RCC 7860 (cell line): ENCODE results near the gene CAMKK2.
"Not testable (repeated sequence)": the region's sequence is repeated elsewhere in the genome, so short reads cannot be mapped to it uniquely, and the experiment has no call there.

ENCODE experiments used
- DNase-seq: peaks from one replicate; pipeline ENCODE4 v3.0.0-alpha.2; 2015; ENCODE audit warnings: low spot score
- FAIRE-seq: peaks from 2 replicates; lab custom pipeline; 2012; peaks lifted over from hg19 to GRCh38; lab: Jason Lieb, UNC

The CAMKK2 gene

DNA sequence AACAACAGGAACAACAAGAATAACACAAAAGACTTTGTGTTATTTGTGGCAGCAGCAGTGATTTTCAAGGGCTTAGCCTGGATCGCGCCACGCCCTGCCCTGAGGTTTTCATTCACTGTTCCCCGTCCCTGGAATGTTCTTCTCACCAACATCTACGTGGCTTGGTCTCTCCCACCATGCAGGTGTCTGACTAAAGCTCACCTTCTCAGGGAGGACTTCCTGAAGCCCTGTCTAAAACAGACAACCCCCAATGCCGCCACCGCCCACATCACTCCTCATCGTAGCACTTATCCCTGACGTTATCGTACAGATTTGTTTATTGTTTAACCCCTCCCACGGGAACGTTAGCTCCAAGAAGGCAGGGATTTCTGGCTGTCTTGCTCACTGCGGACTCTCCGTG is 46.1 kb downstream of the CAMKK2 start:
- DNase-seq, result no peak
- FAIRE-seq, result no peak

DNA sequence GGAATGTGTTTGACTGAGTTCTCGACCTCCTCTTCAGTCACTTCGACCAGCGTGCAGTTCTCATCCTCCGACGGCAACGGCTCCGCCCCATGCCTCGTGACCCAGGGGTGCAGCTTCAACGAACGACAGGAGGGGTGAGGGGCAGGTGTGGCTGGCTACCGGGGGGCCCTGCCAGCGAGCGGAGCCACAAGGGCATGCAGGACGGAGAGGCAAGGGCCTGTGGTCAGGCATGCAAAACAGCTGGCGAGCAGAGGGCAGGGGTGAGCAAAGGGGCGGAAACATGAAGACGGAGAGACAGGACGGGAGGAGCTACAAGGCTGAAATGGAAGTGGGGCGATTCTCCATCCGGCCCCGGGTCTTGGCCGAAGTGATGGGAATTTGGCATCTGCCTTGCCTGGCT is 47.9 kb downstream of the CAMKK2 start:
- FAIRE-seq, result no peak
- DNase-seq, result no peak

DNA sequence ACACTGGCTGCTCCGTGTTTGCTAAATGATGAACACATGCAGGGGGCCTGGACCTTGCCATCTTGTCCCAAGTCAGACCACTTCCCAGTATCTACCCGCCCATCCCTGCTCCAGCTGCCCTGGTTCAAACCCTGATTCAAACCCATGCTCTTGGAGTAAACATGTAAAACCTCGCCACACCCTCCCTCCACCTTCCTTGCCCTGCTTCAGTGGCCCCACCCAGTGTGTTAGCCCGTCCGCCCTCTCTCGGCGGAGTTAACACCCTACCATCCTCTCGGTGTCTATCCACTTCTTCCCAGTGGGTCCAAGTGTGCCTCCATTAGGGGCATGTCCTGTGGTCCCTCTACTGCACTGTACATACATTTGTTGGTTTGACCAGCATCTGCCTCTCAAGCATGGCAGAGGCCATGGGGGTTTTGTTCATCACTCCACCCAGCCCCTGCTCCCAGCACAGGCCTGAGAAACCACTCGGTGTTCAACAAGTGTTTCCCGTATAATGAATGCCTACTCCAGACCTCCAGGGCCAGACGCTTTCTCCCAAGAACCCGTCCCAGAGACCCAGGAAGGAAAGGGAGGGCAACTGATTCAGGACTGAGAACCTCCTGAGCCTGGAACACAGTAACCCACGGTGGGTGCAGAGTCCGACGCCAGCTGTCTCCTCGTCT is 49.5 kb downstream of the CAMKK2 start:
- no peak for FAIRE-seq
- no peak for DNase-seq

- FAIRE-seq, result no peak
- DNase-seq, result no peak
These were observed 50.6 kb downstream of the CAMKK2 start for GRCh38 chr12:121245951-121246350.

DNA sequence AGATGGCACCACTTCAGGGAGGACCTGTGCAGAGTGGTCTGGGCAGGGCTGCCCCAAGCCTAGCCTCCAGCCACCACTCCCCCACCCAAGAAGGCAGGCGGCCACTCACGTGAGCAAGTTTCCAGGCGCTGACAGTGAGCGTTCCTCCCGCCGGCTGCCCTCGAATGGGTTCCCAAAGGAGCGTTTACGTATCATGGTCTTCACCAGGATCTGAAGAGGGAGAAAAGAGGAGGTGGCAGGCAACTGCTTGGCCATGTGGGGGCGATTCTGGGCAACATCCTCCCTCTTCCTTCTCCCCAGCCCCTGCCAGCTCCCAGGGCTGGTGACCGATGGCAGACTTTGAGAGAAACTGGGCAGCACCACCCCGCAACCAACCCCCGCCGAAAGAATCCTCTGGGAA is 51.5 kb downstream of the CAMKK2 start:
- DNase-seq (no peak), FAIRE-seq (no peak)

DNA sequence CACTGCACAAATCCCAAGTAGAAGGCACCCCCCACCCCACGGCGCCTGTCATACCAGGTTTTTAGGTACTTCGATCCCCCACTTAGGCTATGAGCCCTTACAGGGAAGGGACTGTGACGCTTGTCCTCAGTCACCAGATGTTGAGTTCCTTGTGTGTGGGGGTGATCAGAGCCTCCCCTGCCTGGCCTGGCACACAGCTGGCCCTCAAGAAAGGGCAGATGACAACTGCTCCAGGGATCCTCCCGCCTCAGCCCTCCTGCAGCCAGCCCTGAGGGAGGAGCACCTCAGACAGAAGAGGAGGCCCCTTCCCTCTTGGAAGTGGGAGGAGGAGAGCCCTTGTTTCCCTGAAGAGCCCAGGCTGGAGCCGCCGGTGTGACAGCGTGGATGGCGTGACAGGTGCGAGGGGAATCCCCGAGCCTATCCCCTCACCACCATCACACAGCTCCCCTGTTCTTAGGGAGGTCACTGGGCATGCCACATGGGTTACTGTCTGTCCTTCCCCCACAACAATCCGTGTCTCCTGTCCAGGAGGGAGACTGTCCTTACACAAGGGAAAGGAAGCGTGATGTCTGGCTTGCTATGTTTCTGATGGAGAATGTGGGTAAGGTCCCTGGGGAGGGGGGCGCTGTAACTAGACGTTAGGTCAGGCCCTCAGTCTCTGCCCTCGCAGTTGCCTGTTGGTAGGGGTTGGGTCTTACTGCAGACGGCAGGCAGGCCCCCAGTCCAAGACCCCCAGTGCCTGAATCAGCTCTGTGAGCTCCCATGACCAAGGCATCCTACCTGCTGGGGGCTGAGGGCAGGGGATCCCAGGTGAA is 55.1 kb downstream of the CAMKK2 start:
- no peak for DNase-seq
- FAIRE-seq, result no peak

GRCh38 chr12:121240484-121241101 is 55.9 kb downstream of the CAMKK2 start:
- FAIRE-seq, result no peak
- no peak for DNase-seq

GRCh38 chr12:121240062-121240420 is 56.5 kb downstream of the CAMKK2 start:
- FAIRE-seq, result no peak
- no peak for DNase-seq

DNA sequence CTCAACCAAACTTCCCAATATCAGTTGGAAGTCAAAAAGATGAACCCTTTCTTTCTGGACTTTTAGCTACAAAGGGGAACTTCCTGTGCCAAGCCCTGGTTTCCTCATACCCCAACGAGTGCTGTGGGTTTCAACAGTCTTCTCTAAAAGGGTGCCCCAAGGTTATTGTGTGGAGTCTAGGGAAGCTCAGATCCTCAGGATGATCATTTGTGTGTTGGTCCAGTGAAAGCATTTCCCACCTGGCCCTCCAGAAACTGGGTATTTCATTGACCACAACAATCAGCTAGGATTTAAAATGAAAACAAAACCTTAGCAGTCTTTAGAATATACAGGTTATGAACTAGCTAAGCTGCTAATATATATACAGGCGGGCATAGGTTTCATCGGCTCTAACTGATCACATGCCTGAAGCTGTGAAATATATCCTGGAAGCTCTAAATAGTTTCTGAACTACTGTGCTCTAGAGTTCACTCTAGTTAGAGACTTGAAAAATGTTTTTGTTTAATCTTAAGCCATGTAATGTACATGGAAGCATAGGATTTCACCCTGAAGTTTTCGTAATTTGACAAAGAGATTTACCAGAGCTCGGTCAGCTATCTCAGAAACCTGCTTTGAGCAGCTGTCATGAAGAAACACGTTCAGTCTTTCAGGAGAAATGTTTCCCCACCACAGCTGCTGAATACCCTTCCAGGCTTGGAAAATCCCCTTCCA is 57.0 kb downstream of the CAMKK2 start:
- no peak for FAIRE-seq
- no peak for DNase-seq

DNA sequence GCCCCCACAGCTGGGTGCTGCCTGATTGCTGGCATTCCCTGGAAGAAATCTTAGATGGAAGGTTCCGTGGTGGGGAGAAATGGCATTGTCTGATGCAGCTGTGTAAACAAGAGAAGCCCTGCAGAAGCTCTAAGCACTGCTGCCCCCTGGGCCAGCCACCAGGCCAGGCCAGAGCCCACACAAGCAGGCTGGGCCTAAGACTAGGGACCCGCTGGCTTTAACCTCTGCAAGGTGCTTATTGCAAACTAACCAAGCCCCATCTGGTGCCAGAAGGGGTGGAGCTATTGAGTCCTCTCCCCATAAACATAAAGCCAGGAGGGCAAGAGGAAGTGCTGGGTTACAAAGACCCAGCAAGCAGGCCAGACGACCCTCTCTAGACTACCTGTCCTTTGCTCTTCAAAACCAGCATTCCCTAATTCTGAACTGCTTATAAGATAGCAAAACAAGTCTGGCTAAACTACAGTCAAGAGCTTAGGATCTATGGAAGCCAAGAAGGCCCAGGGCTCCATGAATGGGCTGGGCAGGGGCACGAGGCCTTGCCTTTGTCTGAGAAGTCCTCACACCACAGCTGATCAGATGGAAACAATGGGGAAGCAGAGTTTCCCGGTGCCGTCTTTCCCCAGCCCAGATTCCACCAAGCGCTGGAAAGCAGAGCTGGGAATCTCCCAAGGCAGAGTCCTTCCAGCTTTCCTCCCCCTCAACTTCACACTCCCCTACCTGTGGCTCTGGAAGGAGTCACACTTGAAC is 57.7 kb downstream of the CAMKK2 start:
- FAIRE-seq, result no peak
- no peak for DNase-seq

DNA sequence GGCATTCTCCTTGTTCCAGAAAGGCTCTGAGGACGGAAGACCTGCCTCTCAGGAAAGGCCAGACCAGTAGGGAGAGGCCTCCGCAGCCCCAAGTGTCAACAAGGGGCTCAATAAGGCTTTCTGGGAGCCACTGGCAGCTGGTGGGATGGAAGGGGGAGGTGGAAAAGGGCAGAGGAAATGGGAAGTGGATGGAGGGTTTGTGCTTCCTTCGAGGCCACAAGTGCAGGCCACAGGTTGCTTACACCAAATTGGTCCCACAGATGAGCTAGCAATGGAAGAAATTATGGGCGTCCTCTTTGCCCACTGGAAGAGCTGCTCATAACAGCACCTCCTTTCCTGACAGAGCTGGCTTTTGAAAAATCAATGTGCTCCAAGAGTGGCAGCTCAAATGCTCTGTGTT is 58.4 kb downstream of the CAMKK2 start:
- FAIRE-seq, result no peak
- no peak for DNase-seq

DNA sequence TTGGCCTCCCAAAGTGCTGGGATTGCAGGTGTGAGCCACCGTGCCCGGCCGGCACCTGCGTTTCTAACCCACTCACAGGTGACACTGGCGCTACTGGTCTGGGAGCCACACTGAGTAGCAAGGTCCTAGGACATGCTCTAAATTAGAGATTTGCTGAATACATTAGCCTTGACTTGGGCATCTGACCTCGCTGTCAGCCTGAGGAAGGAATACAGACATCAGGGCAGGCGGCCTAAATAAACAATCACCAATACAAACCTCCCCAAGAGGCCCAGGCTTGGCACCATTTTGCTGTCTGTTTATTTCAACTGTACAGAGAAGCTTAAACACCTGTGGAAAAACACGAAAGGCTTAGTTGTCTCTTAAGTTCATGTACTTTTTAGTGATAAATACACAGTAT is 59.1 kb downstream of the CAMKK2 start:
- DNase-seq, result no peak
- FAIRE-seq, result no peak

GRCh38 chr12:121236776-121237175 is 59.7 kb downstream of the CAMKK2 start:
- DNase-seq (no peak), FAIRE-seq (no peak)

- no peak for DNase-seq
- FAIRE-seq, result no peak
These were observed 62.9 kb downstream of the CAMKK2 start for GRCh38 chr12:121233628-121234020.

DNA sequence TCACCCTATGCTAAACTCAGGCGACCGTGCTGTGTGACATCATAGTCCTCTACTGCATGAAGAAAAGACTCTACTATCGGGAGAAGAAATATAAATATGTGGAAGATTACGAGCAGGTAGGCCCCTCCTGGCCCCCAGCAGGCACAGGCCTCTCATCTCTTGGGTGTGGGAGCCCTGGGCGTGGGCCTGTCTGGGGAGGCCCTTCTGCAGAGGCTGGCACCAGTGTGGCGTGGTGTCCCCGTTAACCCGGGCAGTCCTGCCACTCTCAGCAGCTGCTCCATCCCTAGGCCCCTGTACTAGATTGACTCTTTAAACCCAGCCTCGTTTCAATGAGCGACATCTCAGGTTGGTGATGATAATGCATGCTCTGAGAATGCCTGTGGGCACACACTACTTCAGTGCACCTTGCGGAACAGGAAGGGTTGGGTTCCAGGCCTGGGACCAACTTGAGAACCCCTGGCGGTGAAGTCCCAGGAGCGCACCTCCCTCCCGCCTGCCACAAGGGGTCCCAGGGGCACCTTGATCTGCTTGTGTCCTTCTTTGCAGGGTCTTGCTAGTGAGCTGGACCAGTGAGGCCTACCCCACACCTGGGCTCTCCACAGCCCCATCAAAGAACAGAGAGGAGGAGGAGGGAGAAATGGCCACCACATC is 63.4 kb downstream of the CAMKK2 start:
- DNase-seq (no peak), FAIRE-seq (no peak)

- no peak for DNase-seq
- FAIRE-seq, result no peak
These were observed 64.3 kb downstream of the CAMKK2 start for GRCh38 chr12:121232163-121232562.

DNA sequence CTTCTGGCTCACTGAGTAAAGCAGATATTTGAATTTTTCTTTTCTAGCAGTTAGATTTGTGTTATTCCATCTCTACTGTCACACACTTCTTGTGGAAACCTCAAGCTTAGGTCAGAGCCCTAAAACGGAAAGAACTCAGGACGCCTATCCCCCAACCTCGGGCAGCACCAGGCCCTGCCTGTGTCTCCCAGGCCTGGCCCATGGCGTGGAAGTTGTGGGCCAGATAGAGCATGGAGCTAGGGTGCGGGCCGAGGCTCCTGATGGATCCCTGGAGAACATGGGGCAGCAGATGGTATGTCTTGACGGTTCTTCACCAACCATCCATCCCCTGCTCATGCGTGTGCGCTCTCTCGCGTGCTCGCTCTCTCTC is 66.0 kb downstream of the CAMKK2 start:
- FAIRE-seq (no peak), DNase-seq (no peak)

GRCh38 chr12:121229826-121230537 is 66.5 kb downstream of the CAMKK2 start:
- FAIRE-seq, result not testable (repeated sequence)
- peak; percentile 45 for DNase-seq

GRCh38 chr12:121228919-121229665 is 67.4 kb downstream of the CAMKK2 start:
- no peak for FAIRE-seq
- no peak for DNase-seq
